Neuron (in vitro differentiated cells): ENCODE measurements around the gene GGNBP2.
A peak's percentile ranks its signal among the peaks of the same experiment; 100 is the strongest.

Experiments used
- H2AFZ ChIP-seq: one replicate; pipeline ENCODE4 v1.6.1; 2013; ENCODE audit warnings: low read depth, mild to moderate bottlenecking, inconsistent platforms, low read length, moderate library complexity
- H3K27me3 ChIP-seq: one replicate; pipeline ENCODE4 v1.6.1; 2013; ENCODE audit warnings: low read length; ENCODE audit not compliant: insufficient read depth
- H3K36me3 ChIP-seq: one replicate; pipeline ENCODE4 v1.6.1; 2013; ENCODE audit warnings: low read length; ENCODE audit not compliant: insufficient read depth
- H3K4me1 ChIP-seq: one replicate; pipeline ENCODE4 v1.6.1; 2013; ENCODE audit warnings: low read length; ENCODE audit not compliant: insufficient read depth
- H3K4me3 ChIP-seq: 2 replicates; pipeline ENCODE4 v1.5.1; 2013; ENCODE audit warnings: mild to moderate bottlenecking, low read length, moderate library complexity
- H3K9me3 ChIP-seq: one replicate; pipeline ENCODE4 v1.6.1; 2013; ENCODE audit warnings: low read length

GGNBP2 gene

GRCh38 chr17:36593656-36594316 lies 49.1 kb downstream of the GGNBP2 start:
- Histone ChIP-seq H3K36me3 (peaks cover 13% of the 10 kb centered on the region), H3K4me1 (peaks cover 23% of the 10 kb centered on the region), H3K9me3 (no peaks in the 10 kb centered on the region), H3K4me3 (no peak overlapping the region), H3K27me3 (no peaks in the 10 kb centered on the region), H2AFZ (no peak overlapping the region)

- Histone ChIP-seq H3K27me3 (no peaks in the 10 kb centered on the region), H3K9me3 (no peaks in the 10 kb centered on the region), H3K4me3 (no peak overlapping the region), H2AFZ (no peak overlapping the region), H3K36me3 (peaks cover 9% of the 10 kb centered on the region), H3K4me1 (peaks cover 23% of the 10 kb centered on the region)
These were observed 50.1 kb downstream of the GGNBP2 start for GRCh38 chr17:36594626-36595401.

GRCh38 chr17:36597226-36597625 lies 52.5 kb downstream of the GGNBP2 start:
- Histone ChIP-seq H2AFZ (no peak overlapping the region), H3K4me3 (no peak overlapping the region), H3K4me1 (peaks cover 26% of the 10 kb centered on the region), H3K9me3 (no peaks in the 10 kb centered on the region), H3K36me3 (peaks cover 6% of the 10 kb centered on the region), H3K27me3 (no peaks in the 10 kb centered on the region)

- Histone ChIP-seq H3K27me3 (no peaks in the 10 kb centered on the region), H3K9me3 (no peaks in the 10 kb centered on the region), H3K36me3 (peaks cover 6% of the 10 kb centered on the region), H2AFZ (no peak overlapping the region), H3K4me3 (no peak overlapping the region), H3K4me1 (peaks cover 25% of the 10 kb centered on the region)
These were observed 53.4 kb downstream of the GGNBP2 start for GRCh38 chr17:36597866-36598777.

- Histone ChIP-seq H3K4me1 (peaks cover 20% of the 10 kb centered on the region), H3K36me3 (peaks cover 6% of the 10 kb centered on the region), H3K4me3 (no peak overlapping the region), H3K27me3 (no peaks in the 10 kb centered on the region), H3K9me3 (no peaks in the 10 kb centered on the region), H2AFZ (no peak overlapping the region)
These were observed 54.3 kb downstream of the GGNBP2 start for GRCh38 chr17:36598951-36599401.

GRCh38 chr17:36599546-36600250 lies 55.0 kb downstream of the GGNBP2 start:
- Histone ChIP-seq H2AFZ (no peak overlapping the region), H3K36me3 (peaks cover 4% of the 10 kb centered on the region), H3K4me3 (no peak overlapping the region), H3K4me1 (peaks cover 21% of the 10 kb centered on the region), H3K27me3 (no peaks in the 10 kb centered on the region), H3K9me3 (no peaks in the 10 kb centered on the region)

GRCh38 chr17:36600465-36600864 lies 55.7 kb downstream of the GGNBP2 start:
- H3K27me3 ChIP-seq = no peaks in the 10 kb centered on the region
- peak overlapping the region; percentile 64 for H3K4me3 ChIP-seq
- H3K9me3 ChIP-seq = no peaks in the 10 kb centered on the region
- peaks cover 21% of the 10 kb centered on the region for H3K4me1 ChIP-seq
- no peak overlapping the region for H2AFZ ChIP-seq
- no peaks in the 10 kb centered on the region for H3K36me3 ChIP-seq

GRCh38 chr17:36600936-36601302 lies 56.2 kb downstream of the GGNBP2 start:
- Histone ChIP-seq H3K9me3 (no peaks in the 10 kb centered on the region), H2AFZ (peak overlapping the region; percentile 49), H3K36me3 (no peaks in the 10 kb centered on the region), H3K4me1 (peaks cover 21% of the 10 kb centered on the region), H3K4me3 (peak overlapping the region; percentile 64), H3K27me3 (no peaks in the 10 kb centered on the region)

GRCh38 chr17:36601303-36602029 lies 56.7 kb downstream of the GGNBP2 start, which contains the start of gene MRM1:
TSS of gene MRM1 (plus strand) at chr17:36601583. CDS start at chr17:36601811, 228 bp downstream.
- Histone ChIP-seq H2AFZ (peak within 1 kb of the TSS; percentile 49), H3K27me3 (no peaks in the 10 kb centered on the region), H3K4me3 (peak within 1 kb of the TSS; percentile 64), H3K36me3 (no peaks in the 10 kb centered on the region), H3K9me3 (no peaks in the 10 kb centered on the region), H3K4me1 (peaks cover 21% of the 10 kb centered on the region)

GRCh38 chr17:36602030-36602748 lies 57.5 kb downstream of the GGNBP2 start:
- Histone ChIP-seq H3K36me3 (no peaks in the 10 kb centered on the region), H2AFZ (peak overlapping the region; percentile 49), H3K9me3 (no peaks in the 10 kb centered on the region), H3K27me3 (no peaks in the 10 kb centered on the region), H3K4me1 (peaks cover 21% of the 10 kb centered on the region), H3K4me3 (peak overlapping the region; percentile 64)

GRCh38 chr17:36602924-36603384 lies 58.2 kb downstream of the GGNBP2 start:
- Histone ChIP-seq H3K36me3 (no peaks in the 10 kb centered on the region), H3K9me3 (no peaks in the 10 kb centered on the region), H3K4me3 (peak overlapping the region; percentile 64), H2AFZ (no peak overlapping the region), H3K27me3 (no peaks in the 10 kb centered on the region), H3K4me1 (peaks cover 21% of the 10 kb centered on the region)
